ENCODE data around the gene MT1A.
A peak's percentile ranks its signal among the peaks of the same experiment; 100 is the strongest.

Gene MT1A

DNA sequence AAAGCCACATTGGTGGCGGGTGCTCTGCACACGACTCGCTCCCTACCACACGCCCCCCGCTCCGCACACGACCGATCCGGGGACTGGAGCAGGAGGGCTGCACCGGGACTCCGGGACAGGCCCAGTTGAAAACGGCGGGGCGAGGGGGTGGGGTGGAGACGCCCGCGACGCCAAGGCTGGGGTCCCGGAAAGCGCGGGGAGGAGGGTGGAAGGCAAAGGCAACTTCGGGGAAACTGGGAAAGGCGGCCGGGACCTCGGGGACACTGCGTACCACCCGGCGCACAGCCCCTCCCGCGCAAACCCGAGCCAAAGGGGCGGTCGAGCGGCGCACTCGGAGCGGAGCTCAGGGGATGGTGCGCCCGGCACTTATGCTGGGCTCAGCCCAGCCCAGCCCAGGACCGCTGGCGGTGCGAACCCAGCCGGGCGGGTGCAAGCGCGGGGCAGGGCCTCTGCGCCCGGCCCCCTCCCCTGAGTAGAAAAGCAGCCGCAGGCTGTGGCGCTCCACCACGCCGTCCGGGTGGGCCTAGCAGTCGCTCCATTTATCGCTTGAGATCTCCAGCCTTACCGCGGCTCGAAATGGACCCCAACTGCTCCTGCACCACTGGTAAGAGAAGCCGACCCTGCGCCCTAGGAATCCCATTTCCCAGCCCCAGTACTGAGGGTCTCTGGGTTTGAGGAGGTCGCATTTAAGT, 6.2 kb upstream of the MT1A start, which contains the start of gene MT1M:
Gene MT1M, plus strand, starts transcription at position 504 of the 692 bp plus-strand sequence. Its CDS starts 73 bp downstream, at position 577.
- no peak for DNase-seq

DNA sequence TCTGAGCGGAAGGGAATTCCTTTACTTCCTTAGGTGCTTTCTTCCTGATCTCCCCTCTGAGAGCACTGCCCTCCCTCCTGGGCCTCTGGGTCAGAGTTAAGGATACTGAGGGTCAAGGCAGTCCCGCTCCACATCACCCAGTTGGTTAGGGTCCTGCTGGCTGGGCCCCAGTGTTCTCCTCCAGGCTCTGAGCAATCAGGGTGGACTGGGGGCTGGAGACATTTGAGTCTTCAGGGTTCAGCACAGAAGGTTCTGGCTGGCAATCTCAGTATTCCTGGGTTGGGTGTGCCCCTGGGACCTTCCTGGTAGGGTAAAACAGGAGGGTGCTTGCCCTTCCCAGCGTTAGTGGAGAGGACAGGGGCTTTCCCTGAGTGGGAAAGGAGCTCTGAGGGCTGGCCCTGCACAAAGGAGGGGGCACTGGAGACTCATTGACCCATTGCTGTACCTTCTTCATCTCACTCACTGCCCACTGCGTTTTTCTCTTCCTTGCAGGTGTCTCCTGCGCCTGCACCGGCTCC, 5.6 kb upstream of the MT1A start:
- no peak for DNase-seq

DNA sequence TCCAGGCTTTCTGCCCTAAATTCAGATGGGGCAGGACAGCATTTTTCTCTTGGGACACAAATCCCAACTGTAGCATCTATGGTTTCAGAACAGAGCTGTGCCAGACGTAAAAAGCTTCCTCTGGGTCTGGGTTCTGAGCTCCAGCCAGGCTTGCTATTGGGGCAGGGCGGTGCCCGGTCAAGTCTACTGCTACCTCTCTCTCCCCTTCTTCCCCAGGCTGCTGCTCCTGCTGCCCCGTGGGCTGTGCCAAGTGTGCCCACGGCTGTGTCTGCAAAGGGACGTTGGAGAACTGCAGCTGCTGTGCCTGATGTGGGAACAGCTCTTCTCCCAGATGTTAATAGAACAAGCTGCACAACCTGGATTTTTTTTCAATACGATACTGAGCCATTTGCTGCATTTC, 4.9 kb upstream of the MT1A start:
- DNase-seq = no peak

DNA sequence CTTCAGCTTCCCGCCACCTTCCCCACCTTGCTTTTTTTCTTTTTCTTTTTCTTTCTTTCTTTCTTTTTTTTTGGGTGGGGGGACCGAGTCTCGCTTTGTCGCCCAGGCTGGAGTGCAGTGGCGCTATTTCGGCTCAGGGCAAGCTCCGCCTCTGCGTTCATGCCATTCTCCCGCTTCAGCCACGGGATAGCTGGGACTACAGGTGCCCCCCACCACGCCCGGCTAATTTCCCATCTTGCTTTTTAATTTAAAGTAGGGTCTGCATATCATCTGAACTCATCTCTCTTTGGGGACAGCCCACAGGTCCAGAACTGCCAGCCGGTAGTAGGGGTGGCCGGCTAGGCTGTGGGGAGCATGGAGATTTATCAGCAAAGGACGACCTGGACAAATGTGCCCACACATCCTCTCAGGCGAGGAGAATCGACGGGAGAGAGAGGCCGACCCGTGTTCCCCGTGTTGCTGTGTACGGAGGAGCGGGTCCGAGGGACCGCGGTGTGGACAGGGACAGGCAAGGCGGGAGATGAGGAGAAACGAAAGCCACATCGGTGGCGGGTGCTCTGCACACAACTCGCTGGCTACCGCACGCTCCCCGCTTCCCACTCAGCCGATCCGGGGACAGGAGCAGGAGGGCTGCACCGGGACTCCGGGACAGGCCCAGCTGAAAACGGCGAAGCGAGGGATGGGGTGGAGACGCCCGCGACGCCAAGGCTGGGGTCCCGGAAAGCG, 3.6 kb upstream of the MT1A start:
- no peak for DNase-seq

DNA sequence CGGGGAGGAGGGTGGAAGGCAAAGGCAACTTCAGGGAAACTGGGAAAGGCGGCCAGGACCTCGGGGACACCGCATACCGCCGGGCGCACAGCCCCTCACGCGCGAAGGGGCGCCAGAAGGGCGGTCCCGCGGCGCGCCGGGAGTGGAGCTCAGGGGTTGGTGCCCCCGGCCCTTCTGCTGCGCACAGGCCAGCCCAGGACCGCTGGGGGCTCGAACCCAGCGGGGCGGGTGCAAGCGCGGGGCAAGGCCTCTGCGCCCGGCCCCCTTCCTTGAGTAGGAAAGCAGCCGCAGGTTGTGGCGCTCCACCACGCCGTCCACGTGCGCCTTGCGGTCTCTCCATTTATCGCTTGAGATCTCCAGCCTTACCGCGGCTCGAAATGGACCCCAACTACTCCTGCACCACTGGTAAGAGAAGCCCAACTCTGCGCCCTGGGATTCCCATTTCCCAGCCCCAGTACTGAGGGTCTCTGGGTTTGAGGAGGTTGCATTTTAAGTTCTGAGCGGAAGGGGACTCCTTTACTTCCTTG, 3.0 kb upstream of the MT1A start:
- no peak for DNase-seq

DNA sequence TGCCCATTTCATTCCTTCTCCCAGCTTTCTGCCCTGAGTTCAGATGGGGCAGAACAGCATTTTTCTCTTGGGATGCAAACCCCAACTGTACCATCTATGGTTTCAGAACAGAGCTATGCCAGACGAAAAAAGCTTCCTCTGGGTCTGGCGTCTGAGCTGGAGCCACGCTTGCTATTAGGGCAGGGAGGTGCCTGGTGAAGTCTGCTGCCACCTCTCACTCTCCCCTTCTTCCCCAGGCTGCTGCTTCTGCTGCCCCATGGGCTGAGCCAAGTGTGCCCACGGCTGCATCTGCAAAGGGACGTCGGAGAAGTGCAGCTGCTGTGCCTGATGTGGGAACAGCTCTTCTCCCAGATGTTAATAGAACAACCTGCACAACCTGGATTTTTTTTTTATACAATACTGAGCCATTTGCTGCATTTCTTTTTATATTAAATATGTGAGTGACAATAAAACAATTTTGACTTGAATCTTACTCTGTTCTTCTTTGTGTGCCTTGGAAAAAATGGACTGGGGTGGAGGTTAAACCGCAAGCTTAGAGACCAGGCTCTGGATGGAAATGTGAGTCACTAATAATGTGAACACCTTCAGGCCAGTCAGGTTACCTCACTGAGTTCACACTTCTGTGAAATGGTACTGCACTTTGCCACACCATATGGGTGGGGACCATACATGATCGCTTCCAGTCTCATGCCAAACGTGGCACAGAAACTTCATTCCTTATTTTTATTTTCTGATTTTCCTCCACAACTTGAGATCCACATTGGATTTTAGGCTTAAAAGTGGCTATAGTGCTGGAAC, 1.7 kb upstream of the MT1A start:
- DNase-seq = no peak

DNA sequence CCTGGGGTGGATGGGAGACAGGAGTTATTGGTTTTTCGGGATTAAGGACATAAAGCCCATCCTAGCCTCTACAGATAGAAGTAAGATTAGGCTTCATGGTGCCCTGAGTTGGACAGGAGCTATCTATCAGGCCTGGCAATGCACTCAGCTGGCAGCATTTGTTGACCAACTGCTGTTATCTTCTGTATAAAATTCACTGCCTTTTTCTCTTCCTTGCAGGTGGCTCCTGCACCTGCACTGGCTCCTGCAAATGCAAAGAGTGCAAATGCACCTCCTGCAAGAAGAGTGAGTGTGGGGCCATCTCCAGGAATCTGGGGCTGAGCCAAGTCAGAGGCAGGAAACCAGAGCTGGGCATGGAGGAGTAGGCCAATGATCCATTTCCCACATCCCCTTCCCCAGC, 579 bp downstream of the MT1A start:
- DNase-seq = no peak

DNA sequence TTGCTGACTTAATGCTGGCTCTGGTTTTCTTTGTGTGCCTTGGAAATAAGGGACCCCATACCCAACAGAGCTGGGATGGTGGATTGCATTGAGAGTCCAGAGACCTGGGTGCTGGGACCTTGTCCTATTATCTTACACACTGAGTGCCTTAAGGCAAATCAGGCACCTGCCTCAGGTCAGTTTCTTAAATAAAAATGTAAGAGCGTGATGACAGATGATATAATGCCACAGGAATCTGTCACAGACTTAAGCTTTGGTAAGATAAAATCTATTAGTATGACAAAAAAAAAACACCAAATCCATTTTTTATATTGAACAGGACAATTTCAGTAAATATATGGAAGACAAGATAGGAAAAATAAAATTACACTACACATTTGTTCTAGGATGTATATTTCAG, 1.6 kb downstream of the MT1A start:
- no peak for DNase-seq

DNA sequence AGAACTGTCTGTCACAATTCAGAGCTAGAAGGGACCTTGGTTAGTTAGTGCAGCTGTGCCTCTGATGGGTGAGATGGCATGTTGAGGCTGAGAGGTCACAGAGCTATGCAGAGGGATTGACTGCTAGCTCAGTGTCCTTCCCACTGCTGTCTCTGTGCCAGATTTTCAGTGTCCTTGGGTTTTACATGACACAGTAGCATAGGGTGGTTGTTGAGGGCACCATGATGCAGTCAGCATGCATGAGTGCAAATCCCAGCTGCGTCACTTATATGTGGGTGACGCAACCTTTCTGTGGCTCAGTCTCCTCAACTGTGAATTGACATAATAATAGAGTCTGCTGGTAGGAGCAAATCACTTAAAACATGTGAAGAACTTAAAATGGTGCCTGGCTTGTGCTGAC, 2.7 kb downstream of the MT1A start:
- no peak for DNase-seq

DNA sequence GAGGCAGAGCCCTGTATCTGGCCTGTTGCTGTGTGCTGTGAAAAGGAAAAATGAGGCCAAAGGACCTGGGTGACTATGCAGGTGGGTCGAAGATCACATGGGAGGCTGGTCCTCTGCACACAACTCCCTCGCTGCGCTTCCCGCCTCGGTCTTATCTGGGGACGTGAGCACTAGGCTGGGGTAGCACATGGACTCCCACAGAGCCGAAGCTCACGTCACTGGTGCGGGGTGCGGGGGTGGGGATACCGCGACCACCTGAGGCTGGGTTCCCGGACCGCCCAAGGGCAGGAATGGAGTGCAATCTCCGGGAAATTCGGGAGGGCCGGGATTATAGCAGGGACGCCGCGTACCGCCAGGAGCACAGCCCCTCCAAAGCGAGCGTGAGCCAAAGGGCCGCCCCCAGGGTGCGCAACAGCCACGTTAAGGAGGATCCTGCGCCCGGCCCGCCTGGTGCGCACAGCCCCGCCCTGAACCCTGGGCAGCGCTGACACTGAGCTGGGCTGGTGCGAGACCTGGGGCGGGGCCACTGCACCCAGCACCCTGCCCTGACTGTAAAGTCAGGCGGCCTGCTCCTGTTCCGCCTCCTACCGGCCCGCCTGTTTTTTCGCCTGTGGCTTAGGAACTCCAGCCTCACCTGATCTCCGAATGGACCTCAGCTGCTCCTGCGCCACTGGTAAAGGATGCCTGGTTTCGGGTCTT, 4.8 kb downstream of the MT1A start:
- DNase-seq = peak; percentile 68

DNA sequence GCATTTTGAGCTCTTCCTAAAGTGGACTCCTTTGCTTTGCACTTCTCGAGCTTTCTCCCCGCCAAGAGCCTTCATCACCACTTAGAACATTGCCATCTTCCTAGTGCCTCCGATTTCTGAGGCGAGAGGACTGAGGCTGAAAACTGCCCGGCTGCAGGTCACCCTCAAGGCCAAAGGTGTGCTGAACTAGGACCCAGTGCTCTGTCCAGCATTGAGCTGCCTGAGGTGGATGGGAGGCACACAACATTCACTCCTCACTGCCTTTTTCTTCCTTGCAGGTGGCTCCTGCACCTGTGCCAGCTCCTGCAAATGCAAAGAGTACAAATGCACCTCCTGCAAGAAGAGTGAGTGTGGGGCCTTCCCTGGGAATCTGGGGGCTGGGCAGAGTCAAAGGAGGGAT, 5.4 kb downstream of the MT1A start:
- DNase-seq = no peak

DNA sequence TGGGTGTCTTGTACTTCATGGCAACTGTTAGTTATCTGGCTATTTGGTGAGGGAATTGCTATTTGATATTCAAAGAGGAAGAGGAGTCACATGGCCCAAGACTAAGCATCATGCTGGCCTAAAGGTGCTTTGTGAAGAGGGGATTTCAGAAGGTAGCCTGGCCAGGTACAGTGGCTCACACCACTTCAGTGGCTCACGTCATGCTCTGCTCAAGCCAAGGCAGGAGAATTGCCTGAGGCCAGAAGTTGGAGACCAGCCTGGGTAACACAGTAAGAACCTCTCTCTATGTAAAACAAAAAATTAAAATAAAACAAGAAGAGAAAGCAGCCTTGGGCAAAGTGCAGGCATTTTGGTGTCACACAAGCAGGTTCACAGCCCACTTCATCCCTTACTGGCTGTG, 6.8 kb downstream of the MT1A start:
- no peak for DNase-seq

DNA sequence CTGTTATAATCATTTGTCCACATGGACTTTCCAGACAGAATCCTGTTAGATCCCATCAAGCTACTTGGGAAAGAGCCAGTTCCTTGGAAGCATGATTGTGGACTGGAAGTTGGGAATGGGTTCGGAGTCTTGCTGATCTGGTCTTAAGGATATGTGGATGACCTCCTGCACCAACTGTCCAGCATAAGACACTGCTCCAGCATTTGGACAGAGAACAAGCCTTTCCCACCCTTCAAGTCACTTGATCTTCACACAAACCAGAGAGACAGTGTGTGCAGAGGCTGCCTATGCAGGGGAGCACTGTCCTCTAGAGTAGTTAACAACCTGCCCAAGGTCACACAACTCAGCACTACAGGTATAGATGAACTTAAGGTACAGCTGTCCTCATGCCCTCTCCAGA, 7.4 kb downstream of the MT1A start:
- no peak for DNase-seq

DNA sequence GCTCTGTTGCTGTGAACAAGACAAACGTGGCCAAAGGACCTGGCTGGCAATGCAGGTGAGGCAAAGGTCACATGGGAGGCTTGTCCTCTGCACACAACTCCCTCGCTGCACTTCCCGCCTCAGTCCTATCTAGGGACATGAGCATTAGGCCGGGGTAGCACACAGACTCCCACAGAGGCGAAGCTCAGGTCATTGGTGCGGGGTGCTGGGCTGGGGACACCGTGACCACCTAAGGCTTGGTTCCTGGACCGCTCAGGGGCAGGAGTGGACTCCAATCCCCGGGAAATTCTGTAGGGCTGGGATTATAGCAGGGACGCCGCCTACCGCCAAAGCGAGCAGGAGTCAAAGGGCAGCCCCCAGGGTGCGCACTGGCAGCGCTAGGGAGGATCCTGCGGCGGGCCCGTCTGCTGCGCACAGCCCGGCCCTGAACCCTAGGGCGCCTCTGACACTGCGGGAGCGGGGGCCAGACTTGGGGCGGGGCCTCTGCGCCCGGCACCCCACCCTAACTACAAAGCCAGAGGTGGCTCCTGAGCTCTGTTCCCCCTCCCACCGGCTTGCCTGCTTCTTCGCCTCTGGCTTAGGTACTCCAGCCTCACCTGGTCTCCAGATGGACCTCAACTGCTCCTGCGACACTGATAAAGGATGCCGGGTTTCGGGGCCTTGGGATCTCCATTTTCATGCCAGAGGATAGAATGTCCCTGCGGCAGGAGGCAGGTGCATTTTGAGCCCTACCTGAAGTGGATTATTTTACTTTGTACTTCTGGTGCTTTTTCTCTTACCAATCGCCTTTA, 9.4 kb downstream of the MT1A start:
- no peak for DNase-seq

DNA sequence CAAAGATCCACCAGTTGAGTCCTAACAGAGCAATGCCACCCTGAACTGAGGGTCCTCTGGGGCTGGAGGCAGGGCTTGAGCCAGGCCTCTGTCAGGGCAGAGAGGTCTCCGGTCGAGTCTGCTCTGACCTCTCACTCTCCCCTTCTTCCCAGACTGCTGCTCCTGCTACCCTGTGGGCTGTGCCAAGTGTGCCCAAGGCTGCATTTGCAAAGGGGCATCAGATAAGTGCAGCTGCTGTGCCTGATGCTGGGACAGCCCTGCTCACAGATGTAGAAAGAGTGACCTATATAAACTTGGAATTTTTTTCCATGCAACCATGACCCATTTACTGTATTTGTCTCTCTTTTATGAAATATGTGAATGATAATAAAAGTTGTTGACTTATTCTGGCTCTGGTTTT, 10.8 kb downstream of the MT1A start:
- DNase-seq = no peak

DNA sequence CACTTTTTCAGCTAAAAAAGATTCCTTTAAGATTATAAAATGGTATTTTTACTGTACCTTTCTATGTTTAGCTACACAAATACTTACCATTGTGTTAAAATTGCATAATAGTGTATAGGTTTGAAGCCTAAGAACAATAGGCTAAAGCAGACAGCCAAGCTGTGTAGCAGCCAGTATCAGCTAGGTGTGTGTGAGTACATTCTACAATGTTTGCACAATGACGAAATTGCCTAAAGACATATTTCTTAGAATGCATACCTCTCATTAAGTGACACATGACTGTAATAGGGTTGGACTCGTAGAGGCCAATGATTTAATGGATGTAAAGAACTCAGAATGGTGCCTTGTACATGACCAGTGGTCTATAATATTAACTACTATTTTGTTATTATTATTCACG, 11.4 kb downstream of the MT1A start:
- DNase-seq = no peak

DNA sequence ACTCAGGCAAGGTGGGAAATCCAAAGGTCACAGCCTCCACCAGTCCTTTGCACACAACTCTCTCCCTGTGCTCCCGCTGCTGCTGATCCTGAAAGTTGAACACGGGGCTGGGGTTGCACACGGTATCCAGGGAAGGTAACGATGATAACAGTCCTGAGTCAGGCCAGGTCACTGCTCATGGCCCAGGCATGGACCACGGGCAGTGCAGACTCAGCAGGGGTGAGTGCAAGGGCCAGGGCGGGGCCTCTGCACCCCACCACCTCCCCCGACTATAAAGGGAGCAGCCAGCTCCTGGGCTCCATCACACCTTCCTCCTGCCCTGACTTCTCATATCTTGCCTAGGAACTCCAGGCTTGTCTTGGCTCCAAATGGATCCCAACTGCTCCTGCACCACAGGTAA, 13.1 kb downstream of the MT1A start, which contains the start of gene MT1B:
Gene MT1B, plus strand, starts transcription at position 301 of the 400 bp plus-strand sequence. Its CDS starts 68 bp downstream, at position 369.
- DNase-seq = no peak

DNA sequence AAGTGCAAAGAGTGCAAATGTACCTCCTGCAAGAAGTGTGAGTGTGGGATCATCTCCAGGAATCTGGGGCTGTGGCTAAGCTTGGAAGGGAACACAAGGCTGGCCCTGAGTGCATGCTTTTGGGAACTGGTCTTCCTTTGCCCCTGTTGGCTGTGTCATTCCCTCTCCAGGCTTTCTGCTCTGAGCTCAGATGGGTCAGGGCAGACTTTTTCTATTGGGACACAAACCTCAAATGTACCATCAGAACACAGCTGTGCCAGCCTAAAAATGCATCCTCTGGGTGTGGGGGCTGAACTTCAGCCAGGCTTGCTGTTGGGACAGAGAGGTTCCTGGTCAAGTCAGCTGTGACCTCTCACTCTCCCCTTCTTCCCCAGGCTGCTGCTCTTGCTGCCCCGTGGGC, 14.1 kb downstream of the MT1A start:
- no peak for DNase-seq

DNA sequence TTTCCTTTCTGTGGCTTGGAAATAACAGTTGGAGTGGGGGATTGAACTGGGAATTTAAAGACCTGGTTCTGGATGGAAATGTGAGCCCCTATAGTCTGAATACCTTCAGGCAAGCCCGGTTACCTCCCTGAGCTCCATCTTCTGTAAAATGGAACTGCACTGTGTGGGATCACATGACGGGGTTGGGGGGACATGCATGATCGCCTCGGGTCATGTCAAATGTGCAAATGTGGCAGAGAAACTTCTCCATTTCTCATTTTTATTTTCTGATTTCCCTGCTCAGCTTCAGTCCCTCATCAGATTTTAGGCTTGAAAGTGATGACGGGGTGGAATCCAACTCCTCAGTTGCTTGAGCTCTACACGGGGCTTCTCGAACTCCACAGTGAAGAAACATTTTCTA, 14.8 kb downstream of the MT1A start:
- no peak for DNase-seq

DNA sequence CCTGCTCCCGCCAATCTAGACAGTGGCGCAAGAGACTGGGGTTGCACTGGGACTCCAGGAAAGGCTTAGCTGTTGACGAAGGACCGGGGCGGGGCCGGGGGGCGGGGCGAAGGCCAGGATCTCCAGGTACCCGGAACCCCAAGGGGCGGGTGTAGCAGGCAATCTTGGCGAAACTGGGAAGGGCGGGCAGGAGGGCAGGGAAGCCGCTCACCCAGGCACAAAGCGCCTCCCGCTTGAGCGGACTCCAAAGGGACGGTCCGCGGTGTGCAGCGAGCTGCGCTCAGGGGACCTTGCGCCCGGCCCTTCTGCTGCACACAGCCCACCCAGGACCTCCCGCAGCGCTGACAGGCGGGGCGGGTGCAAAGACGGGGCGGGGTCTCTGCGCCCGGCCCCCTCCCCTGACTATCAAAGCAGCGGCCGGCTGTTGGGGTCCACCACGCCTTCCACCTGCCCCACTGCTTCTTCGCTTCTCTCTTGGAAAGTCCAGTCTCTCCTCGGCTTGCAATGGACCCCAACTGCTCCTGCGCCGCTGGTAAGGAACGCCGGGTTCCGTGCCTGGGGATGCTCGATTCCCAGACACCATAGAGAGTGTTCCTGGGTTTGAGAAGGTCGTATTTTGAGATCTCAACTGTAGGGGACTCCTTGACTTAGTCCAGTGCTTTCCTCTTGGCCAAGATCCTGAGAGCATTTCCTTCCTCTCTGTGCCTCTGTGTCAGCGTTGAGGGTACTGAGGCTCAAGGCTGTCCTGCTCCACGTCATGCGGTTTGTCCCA, 19.3 kb downstream of the MT1A start, which contains the start of gene MT1F:
Gene MT1F, plus strand, starts transcription at position 405 of the 772 bp plus-strand sequence. Its CDS starts 100 bp downstream, at position 505.
- DNase-seq = peak; percentile 56

Measured in activated CD4-positive, CD25-positive, alpha-beta regulatory T cell treated with anti-CD3 and anti-CD28 coated beads, Interleukin-2, amount 50 U/mL, for 72 hours (primary cell).